ENCODE results near the gene EOMES.
"Not testable (repeated sequence)": the region's sequence is repeated elsewhere in the genome, so short reads cannot be mapped to it uniquely, and the experiment has no call there.

The EOMES gene

DNA sequence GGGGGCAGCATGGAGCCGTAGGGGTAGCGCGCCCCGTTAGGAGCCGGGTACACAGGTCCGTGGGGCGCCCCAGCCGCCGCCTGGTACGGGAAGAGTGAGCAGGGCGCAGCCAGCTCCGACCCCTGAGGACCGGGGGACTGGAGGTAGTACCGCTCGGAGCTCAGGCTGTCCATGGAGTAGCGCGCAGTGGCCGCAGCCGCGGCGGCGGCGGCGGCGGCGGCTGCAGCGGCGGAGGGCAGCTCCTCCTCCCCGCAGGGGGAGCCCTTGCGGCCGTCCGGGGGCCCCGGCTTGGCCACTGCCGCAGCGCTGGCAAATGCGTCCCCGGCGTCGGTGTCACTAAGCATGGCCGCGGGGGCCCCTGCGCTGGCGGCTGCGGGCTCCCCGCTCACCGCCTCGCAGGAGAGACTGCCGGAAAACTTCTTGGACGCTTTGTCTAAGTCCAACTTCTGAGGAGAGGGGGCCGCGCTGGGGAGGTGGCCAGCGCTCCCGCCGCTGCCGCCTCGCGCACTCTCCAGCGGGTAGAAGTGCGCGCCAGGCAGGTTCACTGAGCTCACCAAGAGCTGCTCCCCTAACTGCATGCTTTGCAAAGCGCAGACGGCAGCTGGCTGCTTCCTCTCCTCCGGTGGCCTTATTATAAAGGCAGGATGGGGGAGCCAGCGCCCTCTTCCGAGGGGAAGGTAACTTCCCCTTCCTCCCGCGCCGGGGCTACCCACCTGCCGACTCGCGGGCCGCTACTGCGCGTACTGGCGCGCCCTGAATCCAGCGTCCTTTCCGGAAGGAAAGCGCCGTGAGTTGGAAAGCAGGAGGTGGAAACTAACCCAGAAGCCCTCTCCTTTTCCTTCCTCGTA is at the start of gene EOMES:
TSS of gene EOMES (minus strand) at position 607 of the 848 bp plus-strand sequence. CDS start at position 578, 29 bp downstream.
- no peak for TF ChIP-seq ZFX (IDR thresholded peaks at IDR 0.05)
- TF ChIP-seq, protein P1, sequence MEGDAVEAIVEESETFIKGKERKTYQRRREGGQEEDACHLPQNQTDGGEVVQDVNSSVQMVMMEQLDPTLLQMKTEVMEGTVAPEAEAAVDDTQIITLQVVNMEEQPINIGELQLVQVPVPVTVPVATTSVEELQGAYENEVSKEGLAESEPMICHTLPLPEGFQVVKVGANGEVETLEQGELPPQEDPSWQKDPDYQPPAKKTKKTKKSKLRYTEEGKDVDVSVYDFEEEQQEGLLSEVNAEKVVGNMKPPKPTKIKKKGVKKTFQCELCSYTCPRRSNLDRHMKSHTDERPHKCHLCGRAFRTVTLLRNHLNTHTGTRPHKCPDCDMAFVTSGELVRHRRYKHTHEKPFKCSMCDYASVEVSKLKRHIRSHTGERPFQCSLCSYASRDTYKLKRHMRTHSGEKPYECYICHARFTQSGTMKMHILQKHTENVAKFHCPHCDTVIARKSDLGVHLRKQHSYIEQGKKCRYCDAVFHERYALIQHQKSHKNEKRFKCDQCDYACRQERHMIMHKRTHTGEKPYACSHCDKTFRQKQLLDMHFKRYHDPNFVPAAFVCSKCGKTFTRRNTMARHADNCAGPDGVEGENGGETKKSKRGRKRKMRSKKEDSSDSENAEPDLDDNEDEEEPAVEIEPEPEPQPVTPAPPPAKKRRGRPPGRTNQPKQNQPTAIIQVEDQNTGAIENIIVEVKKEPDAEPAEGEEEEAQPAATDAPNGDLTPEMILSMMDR (conservative IDR thresholded peaks at IDR 0.05) = peak; percentile 68
- H3K27ac ChIP-seq = no peak within 1 kb of the TSS; the same call in 1 of the 2 replicates

- H3K27ac ChIP-seq = not testable (repeated sequence)
Observed at GRCh38 chr3:27770384-27770783, 48.3 kb upstream of the EOMES start.

DNA sequence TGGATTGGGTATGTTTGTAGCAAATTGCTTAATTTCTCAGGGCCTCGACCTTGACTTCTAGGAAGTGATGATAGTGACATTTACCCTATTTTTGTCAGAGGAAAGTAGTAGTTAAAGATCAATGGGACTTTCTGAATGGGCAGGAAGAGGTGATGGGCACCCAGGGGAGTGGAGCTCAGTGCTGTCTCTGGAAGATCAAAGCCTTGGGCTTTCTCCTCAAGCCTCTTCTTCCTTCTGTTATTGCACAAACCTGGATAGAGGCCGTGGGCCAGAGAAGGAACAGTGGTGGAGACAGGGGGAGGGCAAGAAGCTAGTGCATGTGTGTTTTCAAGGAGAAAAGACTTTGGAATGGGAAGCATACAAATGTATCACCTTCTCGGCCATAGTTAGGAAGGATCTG is 44.9 kb upstream of the EOMES start:
- H3K27ac ChIP-seq = no peak overlapping the region
- TF ChIP-seq, protein P1 (conservative IDR thresholded peaks at IDR 0.05) = no peak
- no peak for TF ChIP-seq ZFX (IDR thresholded peaks at IDR 0.05)

- TF ChIP-seq, protein P1 (conservative IDR thresholded peaks at IDR 0.05) = no peak
- no peak for TF ChIP-seq ZFX (IDR thresholded peaks at IDR 0.05)
- H3K27ac ChIP-seq = no peak overlapping the region
Observed at GRCh38 chr3:27758083-27758482, 36.0 kb upstream of the EOMES start.

GRCh38 chr3:27756877-27757276 is 34.8 kb upstream of the EOMES start:
- no peak overlapping the region for H3K27ac ChIP-seq
- no peak for TF ChIP-seq ZFX (IDR thresholded peaks at IDR 0.05)
- TF ChIP-seq, protein P1 (conservative IDR thresholded peaks at IDR 0.05) = no peak

DNA sequence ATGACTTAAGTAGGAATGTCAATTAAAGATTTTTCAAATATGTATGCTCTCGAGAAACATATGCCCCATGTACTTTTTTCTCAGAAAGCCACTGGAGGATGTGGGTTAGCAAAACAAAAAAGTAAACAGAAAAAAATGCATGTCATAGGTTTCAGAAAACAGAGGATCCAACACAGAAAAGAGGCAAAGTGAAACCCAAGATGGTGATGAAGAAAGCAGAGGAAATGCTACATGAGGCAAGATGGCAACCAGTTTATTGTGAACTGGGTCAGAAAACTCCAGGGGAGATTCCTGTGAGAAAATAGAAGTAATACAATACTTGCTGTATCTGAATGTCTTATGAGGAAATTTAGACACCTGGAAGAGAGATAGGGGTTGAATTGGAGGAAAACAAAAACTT is 30.8 kb upstream of the EOMES start:
- no peak overlapping the region for H3K27ac ChIP-seq

DNA sequence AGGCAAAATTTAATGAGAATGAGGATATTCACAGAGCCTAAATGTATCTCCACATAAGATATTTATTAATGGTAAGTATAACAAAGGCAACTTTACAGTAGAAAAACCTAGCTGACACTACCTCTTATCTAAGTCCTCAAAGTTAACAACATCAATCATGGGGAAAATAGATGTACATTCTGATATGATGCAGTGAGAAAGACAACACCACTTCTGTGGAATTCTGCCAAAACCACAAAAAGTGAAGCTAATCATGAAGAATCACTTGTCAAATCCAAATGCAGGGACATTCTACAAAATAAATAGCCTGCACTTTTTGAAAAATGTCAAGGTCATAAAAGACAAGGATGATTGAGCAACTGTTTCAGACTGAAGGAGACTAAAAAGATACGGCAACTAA is 27.5 kb upstream of the EOMES start:
- no peak for TF ChIP-seq ZFX (IDR thresholded peaks at IDR 0.05)
- TF ChIP-seq, protein P1 (conservative IDR thresholded peaks at IDR 0.05) = no peak

More for the DNA sequence above, 30.8 kb upstream of the EOMES start:
- TF ChIP-seq, protein P1 (conservative IDR thresholded peaks at IDR 0.05) = no peak
- TF ChIP-seq ZFX (IDR thresholded peaks at IDR 0.05) = no peak

GRCh38 chr3:27746838-27747237 is 24.7 kb upstream of the EOMES start:
- no peak for TF ChIP-seq ZFX (IDR thresholded peaks at IDR 0.05)
- TF ChIP-seq, protein P1 (conservative IDR thresholded peaks at IDR 0.05) = peak; percentile 11; the same call in 1 of the 2 replicates

More for the DNA sequence above, 27.5 kb upstream of the EOMES start:
- no peak overlapping the region for H3K27ac ChIP-seq

More at GRCh38 chr3:27746838-27747237, 24.7 kb upstream of the EOMES start:
- no peak overlapping the region for H3K27ac ChIP-seq
